Natural killer cell (primary cell): ENCODE results near the gene FRY. TPM values are rescaled to one million over a fixed set of nuclear protein-coding genes. Genes with fewer than 3 reads are reported as not detected.

Experiments used
- ATAC-seq, 3 donors: fragments of 150-1000 bp in 2 of 3; fragments of 200-7000 bp in 1 of 3; cut with Tn5 transposase; 1 replicate in 1 of 3; 2 replicates in 2 of 3; pipeline ENCODE4 v1.10.0; 2021; ENCODE audit warnings: mild to moderate bottlenecking in 2 of 3, moderate library complexity in 2 of 3
- DNase-seq, 2 donors: peaks; one replicate each; pipeline versions ENCODE4 v3.0.0 to v3.0.0-alpha.2; 2013 to 2021; ENCODE audit warnings: mixed read lengths in 1 of 2
- H3K27ac ChIP-seq: one replicate; pipeline ENCODE4 v1.5.1; 2013; ENCODE audit warnings: mild to moderate bottlenecking, low read length
- H3K27me3 ChIP-seq: one replicate; pipeline ENCODE4 v1.6.1; 2013; ENCODE audit warnings: low read length; ENCODE audit not compliant: control insufficient read depth, insufficient read depth
- H3K36me3 ChIP-seq: one replicate; pipeline ENCODE4 v1.6.1; 2013; ENCODE audit warnings: low read length; ENCODE audit not compliant: control insufficient read depth, insufficient read depth
- H3K4me1 ChIP-seq: one replicate; pipeline ENCODE4 v1.6.1; 2013; ENCODE audit warnings: low read length; ENCODE audit not compliant: control insufficient read depth, insufficient read depth
- H3K4me3 ChIP-seq: one replicate; pipeline ENCODE4 v1.5.1; 2013; ENCODE audit warnings: low read length
- H3K9me3 ChIP-seq: one replicate; pipeline ENCODE4 v1.6.1; 2013; ENCODE audit warnings: low read length; ENCODE audit not compliant: control insufficient read depth, insufficient read depth
- H3K27ac Mint-ChIP-seq, 2 donors: one replicate each; pipeline ENCODE4 v1.8.0; 2022; ENCODE audit warnings: mild to moderate bottlenecking in 2 of 2, mixed read lengths in 2 of 2, moderate library complexity in 1 of 2
- H3K27me3 Mint-ChIP-seq, 2 donors: one replicate each; pipeline ENCODE4 v1.8.0; 2022; ENCODE audit warnings: low read depth in 2 of 2, mixed read lengths in 2 of 2
- H3K36me3 Mint-ChIP-seq: one replicate; pipeline ENCODE4 v1.8.0; 2022; ENCODE audit warnings: mixed read lengths
- H3K4me1 Mint-ChIP-seq, 2 donors: one replicate each; pipeline ENCODE4 v1.8.0; 2022; ENCODE audit warnings: mixed read lengths in 2 of 2
- H3K4me3 Mint-ChIP-seq: one replicate; pipeline ENCODE4 v1.8.0; 2022; ENCODE audit warnings: mild to moderate bottlenecking, moderate library complexity, mixed read lengths
- H3K9me3 Mint-ChIP-seq, 2 donors: one replicate each; pipeline ENCODE4 v1.8.0; 2022; ENCODE audit warnings: mixed read lengths in 2 of 2
- WGBS: methylation state at CpG from one replicate; pipeline ENCODE4 v1.1.7; 2013; ENCODE audit warnings: missing lambda C conversion rate; ENCODE audit not compliant: insufficient coverage; 5-methylcytosine and 5-hydroxymethylcytosine counted together
- intact Hi-C: fragments of 100-400 bp; cut with micrococcal nuclease; formaldehyde crosslinking; loops from one replicate; pipeline ENCODE4 v1.14.2; 2022
- total RNA-seq, 4 donors: library from RNA; stranded (reverse); fragments of 120-200 nt in 1 of 4; gene quantifications; one replicate each; pipeline versions ENCODE4 v1.2.3 to v1.2.4, GENCODE V29; 2013 to 2022
- TF ChIP-seq, protein P1 (sequence below): fragments of 200-600 bp; IDR thresholded peaks from one replicate; pipeline ENCODE4 v1.8.0; 2022; ENCODE audit warnings: antibody characterized with exemption

The FRY gene
- total RNA-seq, 3 donors from 2014 or later (not counting 1 experiment from before 2014, with no cell fraction given) = 25.1 to 52.1 (median 27.4) TPM

DNA sequence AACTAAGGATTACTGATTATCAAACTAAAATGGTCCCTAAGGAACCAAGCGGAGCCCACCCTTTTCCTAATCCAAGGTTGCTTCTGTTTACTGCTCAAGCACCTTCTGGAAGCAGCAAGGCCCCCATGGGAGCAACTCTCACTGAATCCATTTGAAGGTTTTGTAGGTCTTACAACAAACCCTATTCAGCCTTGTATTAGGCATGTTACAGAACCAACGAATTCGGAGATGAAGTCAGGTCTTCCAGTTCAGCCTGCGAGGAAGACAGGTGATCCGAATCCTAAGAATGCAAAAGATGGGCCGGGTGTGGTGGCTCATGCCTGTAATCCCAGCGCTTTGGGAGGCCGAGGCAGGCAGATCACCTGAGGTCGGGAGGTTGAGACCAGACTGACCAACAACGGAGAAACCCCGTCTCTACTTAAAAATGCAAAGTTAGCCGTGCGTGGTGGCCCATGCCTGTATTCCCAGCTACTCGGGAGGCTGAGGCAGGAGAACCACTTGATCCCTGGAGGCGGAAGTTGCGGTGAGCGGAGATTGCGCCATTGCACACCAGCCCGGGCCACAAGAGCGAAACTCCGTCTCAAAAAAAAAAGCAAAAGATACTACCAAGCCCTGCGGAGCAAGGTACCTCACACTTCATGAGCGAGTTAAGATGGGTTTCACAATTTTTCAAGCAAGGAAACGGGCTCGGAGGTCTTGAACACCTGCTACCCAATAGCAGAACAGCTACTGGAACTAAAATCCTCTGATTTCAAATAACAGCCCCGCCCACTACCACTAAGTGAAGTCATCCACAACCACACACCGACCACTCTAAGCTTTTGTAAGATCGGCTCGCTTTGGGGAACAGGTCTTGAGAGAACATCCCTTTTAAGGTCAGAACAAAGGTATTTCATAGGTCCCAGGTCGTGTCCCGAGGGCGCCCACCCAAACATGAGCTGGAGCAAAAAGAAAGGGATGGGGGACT, 283.0 kb downstream of the FRY start:
- intact Hi-C loops = loop anchor here (1.0 to 10.0 kb wide), 5 partner anchors 112 to 1228 kb away; partner anchors contain the start of genes FRY and N4BP2L2
- Mint-ChIP-seq H3K27ac (peak overlapping the region; percentile 98 to 100), H3K4me1 (peaks cover 19 to 29% of the 10 kb centered on the region in 2 donors), H3K9me3 (no peaks in the 10 kb centered on the region), H3K36me3 (no peaks in the 10 kb centered on the region), H3K4me3 (peak overlapping the region; percentile 98), H3K27me3 (no peaks in the 10 kb centered on the region)
- H3K9me3 ChIP-seq = no peaks in the 10 kb centered on the region
- 61% methylated on average over 32 of the region's 32 CpGs for WGBS
- TF ChIP-seq, protein P1, sequence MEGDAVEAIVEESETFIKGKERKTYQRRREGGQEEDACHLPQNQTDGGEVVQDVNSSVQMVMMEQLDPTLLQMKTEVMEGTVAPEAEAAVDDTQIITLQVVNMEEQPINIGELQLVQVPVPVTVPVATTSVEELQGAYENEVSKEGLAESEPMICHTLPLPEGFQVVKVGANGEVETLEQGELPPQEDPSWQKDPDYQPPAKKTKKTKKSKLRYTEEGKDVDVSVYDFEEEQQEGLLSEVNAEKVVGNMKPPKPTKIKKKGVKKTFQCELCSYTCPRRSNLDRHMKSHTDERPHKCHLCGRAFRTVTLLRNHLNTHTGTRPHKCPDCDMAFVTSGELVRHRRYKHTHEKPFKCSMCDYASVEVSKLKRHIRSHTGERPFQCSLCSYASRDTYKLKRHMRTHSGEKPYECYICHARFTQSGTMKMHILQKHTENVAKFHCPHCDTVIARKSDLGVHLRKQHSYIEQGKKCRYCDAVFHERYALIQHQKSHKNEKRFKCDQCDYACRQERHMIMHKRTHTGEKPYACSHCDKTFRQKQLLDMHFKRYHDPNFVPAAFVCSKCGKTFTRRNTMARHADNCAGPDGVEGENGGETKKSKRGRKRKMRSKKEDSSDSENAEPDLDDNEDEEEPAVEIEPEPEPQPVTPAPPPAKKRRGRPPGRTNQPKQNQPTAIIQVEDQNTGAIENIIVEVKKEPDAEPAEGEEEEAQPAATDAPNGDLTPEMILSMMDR = no peak
- H3K4me3 ChIP-seq = peak overlapping the region; percentile 87
- DNase-seq (peak; percentile 71 to 86), ATAC-seq (peak; percentile 86 to 94 (median 86))
- H3K4me1 ChIP-seq = peaks cover 22% of the 10 kb centered on the region
- H3K27ac ChIP-seq = peak overlapping the region; percentile 99
- no peaks in the 10 kb centered on the region for H3K36me3 ChIP-seq
- H3K27me3 ChIP-seq = no peaks in the 10 kb centered on the region

DNA sequence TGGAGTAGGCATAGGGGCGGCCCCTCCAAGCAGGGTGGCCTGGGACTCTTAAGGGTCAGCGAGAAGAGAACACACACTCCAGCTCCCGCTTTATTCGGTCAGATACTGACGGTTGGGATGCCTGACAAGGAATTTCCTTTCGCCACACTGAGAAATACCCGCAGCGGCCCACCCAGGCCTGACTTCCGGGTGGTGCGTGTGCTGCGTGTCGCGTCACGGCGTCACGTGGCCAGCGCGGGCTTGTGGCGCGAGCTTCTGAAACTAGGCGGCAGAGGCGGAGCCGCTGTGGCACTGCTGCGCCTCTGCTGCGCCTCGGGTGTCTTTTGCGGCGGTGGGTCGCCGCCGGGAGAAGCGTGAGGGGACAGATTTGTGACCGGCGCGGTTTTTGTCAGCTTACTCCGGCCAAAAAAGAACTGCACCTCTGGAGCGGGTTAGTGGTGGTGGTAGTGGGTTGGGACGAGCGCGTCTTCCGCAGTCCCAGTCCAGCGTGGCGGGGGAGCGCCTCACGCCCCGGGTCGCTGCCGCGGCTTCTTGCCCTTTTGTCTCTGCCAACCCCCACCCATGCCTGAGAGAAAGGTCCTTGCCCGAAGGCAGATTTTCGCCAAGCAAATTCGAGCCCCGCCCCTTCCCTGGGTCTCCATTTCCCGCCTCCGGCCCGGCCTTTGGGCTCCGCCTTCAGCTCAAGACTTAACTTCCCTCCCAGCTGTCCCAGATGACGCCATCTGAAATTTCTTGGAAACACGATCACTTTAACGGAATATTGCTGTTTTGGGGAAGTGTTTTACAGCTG, 283.9 kb downstream of the FRY start, which contains the start of the genes BRCA2 and ZAR1L:
TSS of gene BRCA2 (plus strand) at position 271 of the 790 bp plus-strand sequence. CDS start 953 bp downstream, outside the sequence.
TSS of gene ZAR1L (minus strand) at position 126 of the 790 bp plus-strand sequence. CDS start 3,438 bp downstream, outside the sequence.
- peak within 1 kb of the TSS; percentile 87 for H3K4me3 ChIP-seq
- no peaks in the 10 kb centered on the region for H3K9me3 Mint-ChIP-seq

DNA sequence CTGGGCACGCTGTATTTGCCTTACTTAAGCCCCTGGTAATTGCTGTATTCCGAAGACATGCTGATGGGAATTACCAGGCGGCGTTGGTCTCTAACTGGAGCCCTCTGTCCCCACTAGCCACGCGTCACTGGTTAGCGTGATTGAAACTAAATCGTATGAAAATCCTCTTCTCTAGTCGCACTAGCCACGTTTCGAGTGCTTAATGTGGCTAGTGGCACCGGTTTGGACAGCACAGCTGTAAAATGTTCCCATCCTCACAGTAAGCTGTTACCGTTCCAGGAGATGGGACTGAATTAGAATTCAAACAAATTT, 284.4 kb downstream of the FRY start:
- H3K4me3 ChIP-seq = peak overlapping the region; percentile 87

More for the DNA sequence above, 283.9 kb downstream of the FRY start, which contains the start of the genes BRCA2 and ZAR1L:
- no peaks in the 10 kb centered on the region for H3K27me3 Mint-ChIP-seq
- peak within 1 kb of the TSS; percentile 98 for H3K4me3 Mint-ChIP-seq
- Histone ChIP-seq H3K36me3 (no peaks in the 10 kb centered on the region), H3K27me3 (no peaks in the 10 kb centered on the region), H3K9me3 (no peaks in the 10 kb centered on the region), H3K27ac (peak within 1 kb of the TSS; percentile 99), H3K4me1 (peaks cover 18% of the 10 kb centered on the region)
- no peaks in the 10 kb centered on the region for H3K36me3 Mint-ChIP-seq
- H3K4me1 Mint-ChIP-seq = peaks cover 14 to 21% of the 10 kb centered on the region in 2 donors
- intact Hi-C loops = loop anchor here (1.0 to 10.0 kb wide), 5 partner anchors 111 to 1227 kb away; partner anchors contain the start of genes FRY and N4BP2L2
- peak within 1 kb of the TSS; percentile 98 to 100 for H3K27ac Mint-ChIP-seq
- TF ChIP-seq, protein P1 = no peak
- DNase-seq (peak; percentile 87 to 95), ATAC-seq (peak; percentile 80 to 93 (median 86))
- WGBS = under 1% methylated on average over 60 of the region's 60 CpGs

More for the DNA sequence above, 284.4 kb downstream of the FRY start:
- DNase-seq = no peak
- ATAC-seq = no peak
- Mint-ChIP-seq H3K4me3 (peak overlapping the region; percentile 98), H3K4me1 (peaks cover 14 to 17% of the 10 kb centered on the region in 2 donors), H3K9me3 (no peaks in the 10 kb centered on the region), H3K36me3 (no peaks in the 10 kb centered on the region), H3K27me3 (no peaks in the 10 kb centered on the region), H3K27ac (peak overlapping the region; percentile 98 to 100)
- TF ChIP-seq, protein P1 = no peak
- under 1% methylated on average over 13 of the region's 13 CpGs for WGBS
- Histone ChIP-seq H3K4me1 (peaks cover 18% of the 10 kb centered on the region), H3K27ac (peak overlapping the region; percentile 99), H3K9me3 (no peaks in the 10 kb centered on the region), H3K36me3 (no peaks in the 10 kb centered on the region), H3K27me3 (no peaks in the 10 kb centered on the region)
- intact Hi-C loops = loop anchor here (10.0 kb wide), 1 partner anchor 281 kb away; the partner anchor contains the start of gene FRY
